Measurements from ENCODE around the gene CDKAL1. TPM values are rescaled to one million over a fixed set of nuclear protein-coding genes. Genes with fewer than 3 reads are reported as not detected.

Gene CDKAL1
- total and polyA plus RNA-seq, 2 of the 13 experiments (the other 11 are each of a cell fraction or from before 2014, with no cell fraction given) = 9.5 to 27.7 TPM

GRCh38 chr6:20709451-20709850, 175.2 kb downstream of the CDKAL1 start:
- Histone ChIP-seq H3K4me3 (replicated peaks in 1 of 3; ENCODE audit: insufficient read depth in 1 of 3, low read depth in 2 of 3, low read length in 3 of 3) (no peak overlapping the region), H3K27me3 (ENCODE audit: control insufficient read depth in 1 of 2, insufficient read depth in 2 of 2, low read length in 2 of 2) (no peaks in the 10 kb centered on the region), H3K36me3 (replicated peaks in 1 of 2; ENCODE audit: control insufficient read depth in 1 of 2, insufficient read depth in 2 of 2, low read length in 2 of 2) (no peaks in the 10 kb centered on the region), H3K9me3 (ENCODE audit: low read length) (no peaks in the 10 kb centered on the region), H3K27ac (ENCODE audit: extremely low read length, insufficient read depth, low read length) (no peak overlapping the region), H2AFZ (ENCODE audit: low read length) (no peak overlapping the region), H3K9ac (ENCODE audit: insufficient read depth, low read depth, low read length) (no peak overlapping the region), H3K4me1 (ENCODE audit: insufficient read depth, low read length) (peaks cover 30% of the 10 kb centered on the region), H4K20me1 (ENCODE audit: insufficient read depth, low read length) (no peaks in the 10 kb centered on the region), H3K4me2 (ENCODE audit: low read depth, low read length) (no peak overlapping the region), H3K79me2 (ENCODE audit: insufficient read depth, low read length) (no peaks in the 10 kb centered on the region)
- WGBS (ENCODE audit: low lambda C conversion rate) = 91% methylated on average over 2 of the region's 2 CpGs
- BruUV-seq (replicated peaks) = no TSS peak
- DNase-seq (ENCODE audit: low spot score) (no peak), ATAC-seq (no peak), FAIRE-seq (no peak)
- ChIA-PET CTCF (ENCODE audit: low intra/inter-chr PET ratio, low total read pairs) (no interaction called here), POLR2A (no interaction called here)
- in situ Hi-C loops (cut with HindIII; ENCODE audit: extremely low pct_ligation_motif_present, low pct_unique_long_range_greater_than_20kb) = no loop called here
- intact Hi-C loops (cut with micrococcal nuclease; ENCODE audit: unreplicated experiment) = no loop called here
- TF ChIP-seq BATF2 (CRISPR knock-in tag; IDR thresholded peaks at IDR 0.05) (no peak), ZNF691 (CRISPR knock-in tag; IDR thresholded peaks at IDR 0.05; ENCODE audit: borderline replicate concordance, low read depth) (no peak), ZNF891 (CRISPR knock-in tag; IDR thresholded peaks at IDR 0.05) (no peak), BCLAF1 (IDR thresholded peaks at IDR 0.05) (no peak), HNF1A (IDR thresholded peaks at IDR 0.05; ENCODE audit: low read depth) (no peak), HNF1A (CRISPR knock-in tag; IDR thresholded peaks at IDR 0.05; ENCODE audit: borderline replicate concordance) (no peak), ZNF639 (CRISPR knock-in tag; conservative IDR thresholded peaks at IDR 0.05) (no peak), SNAPC4 (CRISPR knock-in tag; IDR thresholded peaks at IDR 0.05) (no peak), PRMT3 (CRISPR knock-in tag; IDR thresholded peaks at IDR 0.05; ENCODE audit: borderline replicate concordance, low read depth) (no peak)
